H9 (cell line): ENCODE results near the gene DNAJC1. TPM values are rescaled to one million over a fixed set of nuclear protein-coding genes. Genes with fewer than 3 reads are reported as not detected.

Experiments
- DNase-seq: peaks from one replicate; pipeline ENCODE4 v3.0.0-alpha.2; 2017
- H2AFZ ChIP-seq: one replicate; pipeline ENCODE4 v1.6.1; 2013; ENCODE audit warnings: mild to moderate bottlenecking, low read length, control low read depth, moderate library complexity
- H2AK5ac ChIP-seq: 2 replicates; pipeline ENCODE4 v1.6.1; 2013; ENCODE audit warnings: low read length, control low read depth, mixed read lengths; ENCODE audit not compliant: insufficient read length
- H2BK120ac ChIP-seq: one replicate; pipeline ENCODE4 v1.6.1; 2013; ENCODE audit warnings: low read depth, mild to moderate bottlenecking, low read length, control low read depth, inconsistent platforms; ENCODE audit not compliant: poor library complexity, severe bottlenecking
- H2BK12ac ChIP-seq: 2 replicates; pipeline ENCODE4 v1.6.1; 2013; ENCODE audit warnings: low read length, control low read depth, mixed read lengths, low read depth; ENCODE audit not compliant: insufficient read length
- H2BK15ac ChIP-seq: 2 replicates; pipeline ENCODE4 v1.6.1; 2013; ENCODE audit warnings: low read depth, low read length, control low read depth
- H2BK20ac ChIP-seq: one replicate; pipeline ENCODE4 v1.6.1; 2013; ENCODE audit warnings: low read depth, mild to moderate bottlenecking, low read length, control low read depth, inconsistent platforms; ENCODE audit not compliant: poor library complexity, severe bottlenecking
- H2BK5ac ChIP-seq: 2 replicates; pipeline ENCODE4 v1.6.1; 2013; ENCODE audit warnings: low read length, control low read depth, mixed read lengths; ENCODE audit not compliant: insufficient read length
- H3K14ac ChIP-seq: 2 replicates; pipeline ENCODE4 v1.6.1; 2013; ENCODE audit warnings: low read length, control low read depth; ENCODE audit not compliant: insufficient read depth
- H3K18ac ChIP-seq: 2 replicates; pipeline ENCODE4 v1.6.1; 2013; ENCODE audit warnings: low read depth, mild to moderate bottlenecking, mixed read lengths, low read length, control low read depth; ENCODE audit not compliant: insufficient read length
- H3K23ac ChIP-seq: 2 replicates; pipeline ENCODE4 v1.6.1; 2013; ENCODE audit warnings: low read length, control low read depth, mixed read lengths, low read depth; ENCODE audit not compliant: insufficient read length
- H3K23me2 ChIP-seq: 2 replicates; pipeline ENCODE4 v1.6.1; 2013; ENCODE audit warnings: low read depth, mild to moderate bottlenecking, mixed read lengths, low read length, control low read depth; ENCODE audit not compliant: insufficient read length, poor library complexity, severe bottlenecking
- H3K27ac ChIP-seq: 2 replicates; pipeline ENCODE4 v1.5.1; 2013; ENCODE audit warnings: low read length, control low read depth, mixed read lengths, low read depth; ENCODE audit not compliant: insufficient read length
- H3K27me3 ChIP-seq: 2 replicates; pipeline ENCODE4 v1.6.1; 2013; ENCODE audit warnings: low read length, control low read depth, inconsistent platforms; ENCODE audit not compliant: insufficient read depth
- H3K4ac ChIP-seq: 2 replicates; pipeline ENCODE4 v1.6.1; 2013; ENCODE audit warnings: low read depth, mild to moderate bottlenecking, control low read depth, inconsistent platforms, low read length, moderate library complexity
- H3K4me1 ChIP-seq: 2 replicates; pipeline ENCODE4 v1.6.1; 2013; ENCODE audit warnings: low read length, control low read depth, inconsistent platforms; ENCODE audit not compliant: insufficient read depth
- H3K4me2 ChIP-seq: 2 replicates; pipeline ENCODE4 v1.6.1; 2013; ENCODE audit warnings: low read length, control low read depth, mixed read lengths; ENCODE audit not compliant: insufficient read length, insufficient read depth
- H3K56ac ChIP-seq: 2 replicates; pipeline ENCODE4 v1.6.1; 2013; ENCODE audit warnings: low read depth, mild to moderate bottlenecking, mixed read lengths, low read length, control low read depth; ENCODE audit not compliant: insufficient read length
- H3K79me1 ChIP-seq: 2 replicates; pipeline ENCODE4 v1.6.1; 2013; ENCODE audit warnings: low read depth, mild to moderate bottlenecking, moderate library complexity, low read length, control low read depth, inconsistent platforms; ENCODE audit not compliant: insufficient read depth, poor library complexity, severe bottlenecking
- H3K79me2 ChIP-seq: 2 replicates; pipeline ENCODE4 v1.6.1; 2013; ENCODE audit warnings: low read length, control low read depth, inconsistent platforms; ENCODE audit not compliant: insufficient read depth
- H3K9ac ChIP-seq: 2 replicates; pipeline ENCODE4 v1.6.1; 2013; ENCODE audit warnings: low read length, control low read depth, mixed read lengths; ENCODE audit not compliant: insufficient read length; ENCODE audit errors: extremely low read depth
- H3K9me3 ChIP-seq: one replicate; pipeline ENCODE4 v1.6.1; 2013; ENCODE audit warnings: low read depth, low read length, inconsistent platforms; ENCODE audit not compliant: control insufficient read depth
- H3T11ph ChIP-seq: one replicate; pipeline ENCODE4 v1.6.1; 2013; ENCODE audit warnings: mild to moderate bottlenecking, low read length, control low read depth, inconsistent platforms
- H4K20me1 ChIP-seq: one replicate; pipeline ENCODE4 v1.6.1; 2013; ENCODE audit not compliant: control insufficient read depth, insufficient read length, insufficient read depth
- H4K5ac ChIP-seq: 2 replicates; pipeline ENCODE4 v1.6.1; 2013; ENCODE audit warnings: low read depth, mild to moderate bottlenecking, mixed read lengths, low read length, control low read depth; ENCODE audit not compliant: insufficient read length
- H4K8ac ChIP-seq: replicated peaks from 2 replicates; pipeline ENCODE4 v1.6.1; 2013; ENCODE audit warnings: low read length, control low read depth, mixed read lengths, low read depth; ENCODE audit not compliant: insufficient read length
- H4K91ac ChIP-seq: 2 replicates; pipeline ENCODE4 v1.6.1; 2013; ENCODE audit warnings: low read depth, mild to moderate bottlenecking, moderate library complexity, mixed read lengths, low read length, control low read depth; ENCODE audit not compliant: insufficient read length
- H3K27ac Mint-ChIP-seq, 3 experiments: 2 replicates in 2 of 3; 3 replicates in 1 of 3; pipeline ENCODE4 v1.8.0; 2020 to 2021; ENCODE audit warnings: mixed read lengths in 3 of 3, mild to moderate bottlenecking in 1 of 3, moderate library complexity in 1 of 3
- H3K27me3 Mint-ChIP-seq: 2 replicates; pipeline ENCODE4 v1.8.0; 2021; ENCODE audit warnings: low read depth, mild to moderate bottlenecking, moderate library complexity, mixed read lengths
- H3K36me3 Mint-ChIP-seq, 3 experiments: 2 replicates in 2 of 3; 3 replicates in 1 of 3; pipeline ENCODE4 v1.8.0; 2020 to 2021; ENCODE audit warnings: low read depth in 3 of 3, mixed read lengths in 3 of 3; ENCODE audit not compliant: insufficient read depth in 1 of 3
- H3K4me1 Mint-ChIP-seq, 2 experiments: 2 replicates each; pipeline ENCODE4 v1.8.0; 2020; ENCODE audit warnings: mixed read lengths in 2 of 2
- H3K4me3 Mint-ChIP-seq, 2 experiments: 2 replicates in 1 of 2; 3 replicates in 1 of 2; pipeline ENCODE4 v1.8.0; 2020 to 2021; ENCODE audit warnings: mild to moderate bottlenecking in 2 of 2, mixed read lengths in 2 of 2, moderate library complexity in 1 of 2
- H3K9me3 Mint-ChIP-seq, 2 experiments: 2 replicates in 1 of 2; 3 replicates in 1 of 2; pipeline ENCODE4 v1.8.0; 2020; ENCODE audit warnings: mild to moderate bottlenecking in 2 of 2, mixed read lengths in 2 of 2, moderate library complexity in 1 of 2
- WGBS: extraction: QIAGEN DNeasy Blood & Tissue Kit; methylation state at CpG from one replicate; pipeline ENCODE4 v1.1.7; 2013; ENCODE audit warnings: missing lambda C conversion rate, low lambda C conversion rate, mixed read lengths; ENCODE audit not compliant: insufficient read length; ENCODE audit errors: extremely low coverage; 5-methylcytosine and 5-hydroxymethylcytosine counted together
- total RNA-seq: library from RNA; stranded (reverse); gene quantifications from 2 replicates; pipeline ENCODE4 v1.2.1, GENCODE V29; 2021
- TF ChIP-seq, protein P1 (sequence below): fragments of 200-600 bp; sonication (generic); conservative IDR thresholded peaks from 3 replicates; pipeline ENCODE4 v1.8.0; 2021; ENCODE audit warnings: antibody characterized with exemption, mild to moderate bottlenecking

Gene DNAJC1
- total RNA-seq, 1 experiment from 2014 or later = 11.2 TPM

DNA sequence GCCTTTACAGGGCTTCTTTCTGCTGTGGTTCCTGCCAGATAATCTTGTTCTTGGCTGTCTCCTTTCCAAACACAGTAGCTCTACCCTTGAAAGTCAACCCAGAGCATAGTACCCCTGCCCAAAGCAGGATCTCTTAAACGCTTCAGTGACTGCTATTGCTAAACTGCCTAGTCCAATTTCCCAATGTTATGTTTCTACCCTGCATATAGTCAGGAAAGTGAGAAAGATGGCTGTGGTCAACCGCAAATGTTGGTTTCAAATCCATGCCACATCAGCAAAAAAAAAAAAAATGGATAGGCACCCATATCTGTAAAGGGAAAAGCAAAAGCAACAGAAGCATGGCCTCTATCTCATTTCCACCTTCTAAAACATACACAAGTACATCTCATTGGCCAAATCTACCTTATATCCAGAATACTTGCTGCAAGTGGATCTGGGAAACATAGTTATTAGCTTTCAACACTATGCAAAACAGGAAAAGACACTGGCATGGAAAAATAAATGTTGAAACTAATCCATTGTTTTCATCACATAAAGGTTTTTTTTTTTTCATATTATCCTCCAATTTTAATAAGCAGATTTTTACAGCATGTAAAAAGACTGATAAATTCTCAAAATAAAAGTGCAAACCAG lies 59.8 kb downstream of the DNAJC1 start:
- no peak overlapping the region for H3K4ac ChIP-seq

More for the DNA sequence above, 59.8 kb downstream of the DNAJC1 start:
- Histone ChIP-seq H4K91ac (no peak overlapping the region), H3K4me2 (no peak overlapping the region), H3T11ph (no peak overlapping the region), H2AFZ (no peak overlapping the region), H2BK120ac (no peak overlapping the region), H3K56ac (no peak overlapping the region), H3K27me3 (no peaks in the 10 kb centered on the region), H3K14ac (no peak overlapping the region), H3K23me2 (no peaks in the 10 kb centered on the region), H4K20me1 (no peaks in the 10 kb centered on the region), H3K79me2 (no peaks in the 10 kb centered on the region), H3K4me1 (no peaks in the 10 kb centered on the region), H3K27ac (no peak overlapping the region), H2AK5ac (no peak overlapping the region), H3K79me1 (no peaks in the 10 kb centered on the region), H3K9ac (no peak overlapping the region), H2BK20ac (no peak overlapping the region), H2BK15ac (no peak overlapping the region), H3K18ac (no peak overlapping the region), H3K23ac (no peak overlapping the region), H4K8ac (no peak overlapping the region), H4K5ac (no peak overlapping the region), H2BK12ac (no peak overlapping the region), H3K9me3 (no peaks in the 10 kb centered on the region), H2BK5ac (no peak overlapping the region)
- Mint-ChIP-seq H3K36me3 (no peaks in the 10 kb centered on the region; a peak in 1 of 7 replicates), H3K9me3 (no peaks in the 10 kb centered on the region), H3K27ac (peak overlapping the region in 1 of 3 experiments; percentile 58; a peak in 1 of 7 replicates), H3K4me1 (peaks cover 3 to 6% of the 10 kb centered on the region in 2 experiments; a peak in 3 of 4 replicates), H3K4me3 (no peak overlapping the region), H3K27me3 (no peaks in the 10 kb centered on the region)
- WGBS = no CpG with 5 or more reads among the region's 2 CpGs
- DNase-seq = no peak
- TF ChIP-seq, protein P1, sequence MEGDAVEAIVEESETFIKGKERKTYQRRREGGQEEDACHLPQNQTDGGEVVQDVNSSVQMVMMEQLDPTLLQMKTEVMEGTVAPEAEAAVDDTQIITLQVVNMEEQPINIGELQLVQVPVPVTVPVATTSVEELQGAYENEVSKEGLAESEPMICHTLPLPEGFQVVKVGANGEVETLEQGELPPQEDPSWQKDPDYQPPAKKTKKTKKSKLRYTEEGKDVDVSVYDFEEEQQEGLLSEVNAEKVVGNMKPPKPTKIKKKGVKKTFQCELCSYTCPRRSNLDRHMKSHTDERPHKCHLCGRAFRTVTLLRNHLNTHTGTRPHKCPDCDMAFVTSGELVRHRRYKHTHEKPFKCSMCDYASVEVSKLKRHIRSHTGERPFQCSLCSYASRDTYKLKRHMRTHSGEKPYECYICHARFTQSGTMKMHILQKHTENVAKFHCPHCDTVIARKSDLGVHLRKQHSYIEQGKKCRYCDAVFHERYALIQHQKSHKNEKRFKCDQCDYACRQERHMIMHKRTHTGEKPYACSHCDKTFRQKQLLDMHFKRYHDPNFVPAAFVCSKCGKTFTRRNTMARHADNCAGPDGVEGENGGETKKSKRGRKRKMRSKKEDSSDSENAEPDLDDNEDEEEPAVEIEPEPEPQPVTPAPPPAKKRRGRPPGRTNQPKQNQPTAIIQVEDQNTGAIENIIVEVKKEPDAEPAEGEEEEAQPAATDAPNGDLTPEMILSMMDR = no peak
